Stimulated activated CD4-positive, alpha-beta T cell treated with anti-CD3 and anti-CD28 coated beads, Interleukin-15, amount 100 ng/mL, for 1 hour (primary cell): ENCODE results near the gene AFAP1.

Source experiments
- DNase-seq, 2 donors: peaks; one replicate each; pipeline ENCODE4 v3.0.0-alpha.2; 2020; ENCODE audit warnings: low read depth in 1 of 2, low spot score in 1 of 2

AFAP1 gene

GRCh38 chr4:7759635-7760034 lies 180.0 kb downstream of the AFAP1 start:
- no peak for DNase-seq

- DNase-seq, result peak; percentile 35 to 39
Observed at GRCh38 chr4:7759216-7759615, 180.4 kb downstream of the AFAP1 start.

- DNase-seq, result no peak
Observed at GRCh38 chr4:7758476-7758875, 181.2 kb downstream of the AFAP1 start.

GRCh38 chr4:7757501-7758471 lies 181.9 kb downstream of the AFAP1 start:
- no peak for DNase-seq

GRCh38 chr4:7756561-7757355 lies 182.9 kb downstream of the AFAP1 start:
- no peak for DNase-seq

- DNase-seq, result no peak
Observed at GRCh38 chr4:7756071-7756470, 183.6 kb downstream of the AFAP1 start.

- DNase-seq, result no peak
Observed at GRCh38 chr4:7755561-7755960, 184.1 kb downstream of the AFAP1 start.

- no peak for DNase-seq
Observed at GRCh38 chr4:7754565-7755262, 184.9 kb downstream of the AFAP1 start.

- DNase-seq, result no peak
Observed at GRCh38 chr4:7753931-7754465, 185.7 kb downstream of the AFAP1 start.

- DNase-seq, result no peak
Observed at GRCh38 chr4:7753271-7753670, 186.4 kb downstream of the AFAP1 start.

GRCh38 chr4:7752649-7753048 lies 187.0 kb downstream of the AFAP1 start:
- DNase-seq, result no peak

- no peak for DNase-seq
Observed at GRCh38 chr4:7750972-7751371, 188.7 kb downstream of the AFAP1 start.

GRCh38 chr4:7750523-7750922 lies 189.1 kb downstream of the AFAP1 start:
- DNase-seq, result no peak

GRCh38 chr4:7747566-7747965 lies 192.1 kb downstream of the AFAP1 start:
- DNase-seq, result no peak

GRCh38 chr4:7747062-7747385 lies 192.6 kb downstream of the AFAP1 start:
- DNase-seq, result no peak

GRCh38 chr4:7746351-7747061 lies 193.2 kb downstream of the AFAP1 start:
- no peak for DNase-seq

- DNase-seq, result no peak
Observed at GRCh38 chr4:7745301-7745885, 194.3 kb downstream of the AFAP1 start.

- no peak for DNase-seq
Observed at GRCh38 chr4:7744142-7744804, 195.4 kb downstream of the AFAP1 start.

- no peak for DNase-seq
Observed at GRCh38 chr4:7742807-7743280, 196.8 kb downstream of the AFAP1 start.
